ENCODE results near the gene ZNRF2. TPM values are rescaled to one million over a fixed set of nuclear protein-coding genes. Genes with fewer than 3 reads are reported as not detected.
"Not testable (repeated sequence)": the region's sequence is repeated elsewhere in the genome, so short reads cannot be mapped to it uniquely, and the experiment has no call there.

Gene ZNRF2
- total RNA-seq, 4 donors from 2014 or later: 44.2 to 57.4 (median 48.0) TPM

- Histone ChIP-seq H3K4me1 (no peaks in the 10 kb centered on the region), H3K4me3 (replicated peaks in 1 of 3) (no peak overlapping the region), H3K27ac (no peak overlapping the region), H3K9me3 (no peaks in the 10 kb centered on the region), H3K27me3 (no peaks in the 10 kb centered on the region), H3K36me3 (no peaks in the 10 kb centered on the region)
- 91 to 96% methylated on average over 2 of the region's 2 CpGs for WGBS, 2 donors
- TF ChIP-seq POLR2A (IDR thresholded peaks at IDR 0.05) (no peak), CTCF (IDR thresholded peaks at IDR 0.05) (no peak)
- intact Hi-C loops (cut with DNase I): no loop called here
- DNase-seq: no peak
Measured at GRCh38 chr7:30380294-30380693, 95.9 kb downstream of the ZNRF2 start.

- H3K27ac ChIP-seq; H3K36me3 ChIP-seq; intact Hi-C loops (cut with DNase I); H3K9me3 ChIP-seq; H3K4me1 ChIP-seq; DNase-seq; H3K4me3 ChIP-seq (replicated peaks in 1 of 3); H3K27me3 ChIP-seq: not testable (repeated sequence)
- 96% methylated on average over 4 of the region's 4 CpGs for WGBS, 2 donors
Measured at GRCh38 chr7:30380824-30381223, 96.4 kb downstream of the ZNRF2 start.

GRCh38 chr7:30382607-30383006 lies 98.2 kb downstream of the ZNRF2 start:
- Histone ChIP-seq H3K4me3 (replicated peaks in 1 of 3) (no peak overlapping the region), H3K4me1 (no peaks in the 10 kb centered on the region), H3K36me3 (no peaks in the 10 kb centered on the region), H3K9me3 (no peaks in the 10 kb centered on the region), H3K27me3 (no peaks in the 10 kb centered on the region), H3K27ac (no peak overlapping the region)
- TF ChIP-seq POLR2A (IDR thresholded peaks at IDR 0.05): no peak
- no peak for TF ChIP-seq CTCF (IDR thresholded peaks at IDR 0.05)
- DNase-seq: no peak
- WGBS, 2 donors: 93 to 97% methylated on average over 1 of the region's 1 CpG
- intact Hi-C loops (cut with DNase I): no loop called here

GRCh38 chr7:30389791-30390190 lies 105.4 kb downstream of the ZNRF2 start:
- 86 to 88% methylated on average over 3 of the region's 3 CpGs for WGBS, 2 donors
- Histone ChIP-seq H3K36me3 (no peaks in the 10 kb centered on the region), H3K27ac (no peak overlapping the region), H3K27me3 (no peaks in the 10 kb centered on the region), H3K9me3 (no peaks in the 10 kb centered on the region), H3K4me1 (peaks cover 10 to 13% of the 10 kb centered on the region in 2 donors), H3K4me3 (replicated peaks in 1 of 3) (no peak overlapping the region)
- DNase-seq: no peak
- intact Hi-C loops (cut with DNase I): no loop called here
- TF ChIP-seq CTCF (IDR thresholded peaks at IDR 0.05): no peak
- no peak for TF ChIP-seq POLR2A (IDR thresholded peaks at IDR 0.05)

GRCh38 chr7:30390736-30391636 lies 106.6 kb downstream of the ZNRF2 start:
- Histone ChIP-seq H3K9me3 (no peaks in the 10 kb centered on the region), H3K4me3 (replicated peaks in 1 of 3) (no peak overlapping the region), H3K4me1 (peaks cover 12 to 13% of the 10 kb centered on the region in 2 donors), H3K27me3 (no peaks in the 10 kb centered on the region), H3K36me3 (no peaks in the 10 kb centered on the region), H3K27ac (peak overlapping the region; percentile 35 to 58 (median 38))
- WGBS, 2 donors: 53 to 55% methylated on average over 8 of the region's 8 CpGs
- intact Hi-C loops (cut with DNase I): no loop called here
- DNase-seq: no peak
- no peak for TF ChIP-seq POLR2A (IDR thresholded peaks at IDR 0.05)
- TF ChIP-seq CTCF (IDR thresholded peaks at IDR 0.05): no peak

Measured in thyroid gland (tissue), 4 donors.